HL-60 (cell line): ENCODE results near the gene CFHR5.

Experiments
- CTCF ChIP-seq: IDR thresholded peaks from one replicate; pipeline ENCODE4 v1.5.1; 2011; ENCODE audit warnings: low read length, control low read depth, inconsistent platforms; ENCODE audit not compliant: insufficient read depth
- POLR2AphosphoS5 ChIP-seq: IDR thresholded peaks from 2 replicates; pipeline ENCODE4 v1.6.1; 2012; ENCODE audit warnings: low read depth
- REST ChIP-seq: IDR thresholded peaks from 2 replicates; pipeline ENCODE4 v1.6.1; 2012; ENCODE audit warnings: low read depth; ENCODE audit not compliant: insufficient replicate concordance

- TF ChIP-seq REST (no peak), CTCF (no peak), POLR2AphosphoS5 (no peak)
Observed at GRCh38 chr1:197008861-197009260, 31.5 kb downstream of the CFHR5 start.
